A549 (cell line): ENCODE results near the gene ZNF804B.

Experiments
- CEBPB ChIP-seq, 2 experiments: fragments of >200 bp in 1 of 2; sonication (Bioruptor Twin) in 1 of 2; formaldehyde crosslinking in 1 of 2; IDR thresholded peaks; 2 replicates each; pipeline ENCODE4 v1.6.1; 2012 to 2016
- EP300 ChIP-seq, 2 experiments: fragments of >200 bp; sonication (Bioruptor Twin); formaldehyde crosslinking; IDR thresholded peaks; 2 replicates in 1 of 2; 3 replicates in 1 of 2; pipeline ENCODE4 v1.6.1; 2016 to 2017
- MYC ChIP-seq: IDR thresholded peaks from 2 replicates; pipeline ENCODE4 v1.6.1; 2012; ENCODE audit warnings: mild to moderate bottlenecking, inconsistent platforms, low read length, improper control_type of control experiment, borderline replicate concordance
- TF ChIP-seq, protein P1 (sequence below): fragments of >200 bp; sonication (Bioruptor Twin); formaldehyde crosslinking; IDR thresholded peaks from 3 replicates; pipeline ENCODE4 v1.5.1; 2016
- TF ChIP-seq, protein P2 (sequence below): fragments of 200-600 bp; sonication (generic); IDR thresholded peaks from 2 replicates; pipeline ENCODE4 v1.6.1; 2016; ENCODE audit warnings: antibody characterized with exemption, mild to moderate bottlenecking, moderate library complexity

DNA sequence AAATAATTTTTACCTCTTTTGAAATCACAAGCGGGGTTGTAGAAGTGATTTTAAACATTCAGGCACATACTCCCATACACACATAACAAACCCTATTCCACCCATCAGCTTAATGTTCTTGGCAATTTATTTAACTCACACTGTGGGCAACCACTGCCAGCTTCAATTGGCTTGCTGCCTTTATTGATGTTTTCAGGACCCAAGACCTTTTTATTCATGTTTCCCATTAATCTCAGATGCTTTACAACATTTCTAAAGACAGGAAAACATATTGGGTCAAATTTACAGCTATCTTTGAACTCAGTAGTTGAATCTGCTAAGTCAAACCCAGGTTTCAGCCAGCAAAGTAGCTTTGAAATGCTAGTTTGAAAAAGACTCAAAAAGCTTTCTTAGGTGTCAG lies 109.0 kb downstream of the ZNF804B start:
- TF ChIP-seq, protein P1, sequence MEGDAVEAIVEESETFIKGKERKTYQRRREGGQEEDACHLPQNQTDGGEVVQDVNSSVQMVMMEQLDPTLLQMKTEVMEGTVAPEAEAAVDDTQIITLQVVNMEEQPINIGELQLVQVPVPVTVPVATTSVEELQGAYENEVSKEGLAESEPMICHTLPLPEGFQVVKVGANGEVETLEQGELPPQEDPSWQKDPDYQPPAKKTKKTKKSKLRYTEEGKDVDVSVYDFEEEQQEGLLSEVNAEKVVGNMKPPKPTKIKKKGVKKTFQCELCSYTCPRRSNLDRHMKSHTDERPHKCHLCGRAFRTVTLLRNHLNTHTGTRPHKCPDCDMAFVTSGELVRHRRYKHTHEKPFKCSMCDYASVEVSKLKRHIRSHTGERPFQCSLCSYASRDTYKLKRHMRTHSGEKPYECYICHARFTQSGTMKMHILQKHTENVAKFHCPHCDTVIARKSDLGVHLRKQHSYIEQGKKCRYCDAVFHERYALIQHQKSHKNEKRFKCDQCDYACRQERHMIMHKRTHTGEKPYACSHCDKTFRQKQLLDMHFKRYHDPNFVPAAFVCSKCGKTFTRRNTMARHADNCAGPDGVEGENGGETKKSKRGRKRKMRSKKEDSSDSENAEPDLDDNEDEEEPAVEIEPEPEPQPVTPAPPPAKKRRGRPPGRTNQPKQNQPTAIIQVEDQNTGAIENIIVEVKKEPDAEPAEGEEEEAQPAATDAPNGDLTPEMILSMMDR: no peak
- TF ChIP-seq CEBPB (IDR thresholded peaks at IDR 0.05) (no peak), EP300 (IDR thresholded peaks at IDR 0.05) (no peak), MYC (no peak)
- TF ChIP-seq, protein P2, sequence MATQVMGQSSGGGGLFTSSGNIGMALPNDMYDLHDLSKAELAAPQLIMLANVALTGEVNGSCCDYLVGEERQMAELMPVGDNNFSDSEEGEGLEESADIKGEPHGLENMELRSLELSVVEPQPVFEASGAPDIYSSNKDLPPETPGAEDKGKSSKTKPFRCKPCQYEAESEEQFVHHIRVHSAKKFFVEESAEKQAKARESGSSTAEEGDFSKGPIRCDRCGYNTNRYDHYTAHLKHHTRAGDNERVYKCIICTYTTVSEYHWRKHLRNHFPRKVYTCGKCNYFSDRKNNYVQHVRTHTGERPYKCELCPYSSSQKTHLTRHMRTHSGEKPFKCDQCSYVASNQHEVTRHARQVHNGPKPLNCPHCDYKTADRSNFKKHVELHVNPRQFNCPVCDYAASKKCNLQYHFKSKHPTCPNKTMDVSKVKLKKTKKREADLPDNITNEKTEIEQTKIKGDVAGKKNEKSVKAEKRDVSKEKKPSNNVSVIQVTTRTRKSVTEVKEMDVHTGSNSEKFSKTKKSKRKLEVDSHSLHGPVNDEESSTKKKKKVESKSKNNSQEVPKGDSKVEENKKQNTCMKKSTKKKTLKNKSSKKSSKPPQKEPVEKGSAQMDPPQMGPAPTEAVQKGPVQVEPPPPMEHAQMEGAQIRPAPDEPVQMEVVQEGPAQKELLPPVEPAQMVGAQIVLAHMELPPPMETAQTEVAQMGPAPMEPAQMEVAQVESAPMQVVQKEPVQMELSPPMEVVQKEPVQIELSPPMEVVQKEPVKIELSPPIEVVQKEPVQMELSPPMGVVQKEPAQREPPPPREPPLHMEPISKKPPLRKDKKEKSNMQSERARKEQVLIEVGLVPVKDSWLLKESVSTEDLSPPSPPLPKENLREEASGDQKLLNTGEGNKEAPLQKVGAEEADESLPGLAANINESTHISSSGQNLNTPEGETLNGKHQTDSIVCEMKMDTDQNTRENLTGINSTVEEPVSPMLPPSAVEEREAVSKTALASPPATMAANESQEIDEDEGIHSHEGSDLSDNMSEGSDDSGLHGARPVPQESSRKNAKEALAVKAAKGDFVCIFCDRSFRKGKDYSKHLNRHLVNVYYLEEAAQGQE: no peak
